ENCODE results near the gene KBTBD8.

Gene KBTBD8

GRCh38 chr3:67037615-67038014 lies 39.5 kb downstream of the KBTBD8 start:
- no peak for ATAC-seq

GRCh38 chr3:67044295-67044694 lies 46.2 kb downstream of the KBTBD8 start:
- ATAC-seq = no peak

- ATAC-seq = no peak
Measured at GRCh38 chr3:67044955-67045354, 46.8 kb downstream of the KBTBD8 start.

- no peak for ATAC-seq
Measured at GRCh38 chr3:67045711-67046465, 47.8 kb downstream of the KBTBD8 start.

- ATAC-seq = no peak
Measured at GRCh38 chr3:67047051-67047450, 48.9 kb downstream of the KBTBD8 start.

- ATAC-seq = no peak
Measured at GRCh38 chr3:67048067-67048714, 50.1 kb downstream of the KBTBD8 start.

GRCh38 chr3:67048715-67049074 lies 50.6 kb downstream of the KBTBD8 start:
- no peak for ATAC-seq

- ATAC-seq = no peak
Measured at GRCh38 chr3:67059443-67059842, 61.3 kb downstream of the KBTBD8 start.
